Fibroblast of lung (primary cell): ENCODE results near the gene ACACB.

Source experiments
- CTCF ChIP-seq, 2 donors: IDR thresholded peaks in 1 of 2; conservative IDR thresholded peaks in 1 of 2; 1 replicate in 1 of 2; 2 replicates in 1 of 2; pipeline ENCODE4 v1.5.1; 2011 to 2012; ENCODE audit warnings: low read length in 2 of 2, control low read depth in 1 of 2, inconsistent platforms in 1 of 2, low read depth in 1 of 2, mild to moderate bottlenecking in 1 of 2
- EZH2 ChIP-seq: IDR thresholded peaks from 2 replicates; pipeline ENCODE4 v1.5.1; 2012; ENCODE audit warnings: low read length, control low read depth, mild to moderate bottlenecking; ENCODE audit errors: missing control alignments

DNA sequence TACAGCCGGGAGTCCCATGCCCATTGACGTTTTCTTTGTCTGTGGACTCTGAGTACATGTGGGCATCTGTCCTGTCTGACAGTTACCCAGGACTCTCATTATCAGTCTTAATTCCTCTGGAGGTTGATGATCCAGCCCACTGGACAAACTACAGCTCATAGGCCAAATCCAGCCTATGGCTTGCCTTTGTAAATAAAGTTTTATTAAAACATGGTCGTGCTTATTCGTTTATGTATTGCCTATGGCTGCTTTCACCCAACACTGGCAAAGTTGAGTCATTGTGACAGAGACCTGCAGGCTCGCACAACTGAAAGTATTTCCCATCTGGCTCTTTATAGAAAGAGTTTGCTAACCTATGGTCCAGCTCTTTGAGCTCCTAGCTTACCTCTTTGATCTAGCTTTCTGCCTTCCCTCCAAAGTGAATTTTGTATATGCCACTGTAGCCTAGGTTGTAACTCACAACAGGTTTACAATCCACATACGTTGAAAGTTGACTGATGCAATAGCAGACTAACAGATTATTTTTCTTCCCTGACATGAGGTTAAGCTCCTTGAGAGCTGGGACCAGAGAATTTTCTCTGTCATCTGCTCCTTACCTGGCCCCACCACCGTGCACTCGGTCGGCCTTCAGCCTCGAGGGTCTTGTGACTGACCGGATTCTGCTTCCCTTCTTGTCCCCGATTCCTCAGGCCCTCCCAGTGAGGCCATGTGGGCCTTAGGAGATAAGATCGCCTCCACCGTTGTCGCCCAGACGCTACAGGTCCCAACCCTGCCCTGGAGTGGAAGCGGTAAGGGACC is 57.3 kb downstream of the ACACB start:
- TF ChIP-seq CTCF (conservative IDR thresholded peaks at IDR 0.05 in 1 of 2, IDR thresholded peaks at IDR 0.05 in 1 of 2; ENCODE audit: low read depth in 1 of 2, low read length in 2 of 2) (no peak), EZH2 (no peak)
